Gastroesophageal sphincter (tissue), 3 donors: Measurements from ENCODE around the gene COL4A3.

ENCODE experiments used
- CTCF ChIP-seq, 4 experiments: fragments of 200-600 bp in 2 of 4; fragments of 450-650 bp in 2 of 4; sonication (generic) in 1 of 4; IDR thresholded peaks; one replicate each; pipeline ENCODE4 v1.5.1; 2017 to 2019; ENCODE audit warnings: antibody characterized with exemption in 4 of 4, mild to moderate bottlenecking in 2 of 4, moderate library complexity in 2 of 4
- EP300 ChIP-seq: sonication (generic); formaldehyde crosslinking; IDR thresholded peaks from one replicate; pipeline ENCODE4 v1.6.1; 2017; ENCODE audit warnings: antibody characterized with exemption, mild to moderate bottlenecking
- POLR2A ChIP-seq, 2 donors: fragments of 450-650 bp; IDR thresholded peaks; one replicate each; pipeline ENCODE4 v1.6.1; 2017; ENCODE audit warnings: antibody characterized with exemption in 2 of 2, mild to moderate bottlenecking in 2 of 2, moderate library complexity in 1 of 2
- POLR2AphosphoS5 ChIP-seq: sonication (generic); formaldehyde crosslinking; IDR thresholded peaks from one replicate; pipeline ENCODE4 v1.6.1; 2017; ENCODE audit warnings: antibody characterized with exemption

- TF ChIP-seq POLR2A (IDR thresholded peaks at IDR 0.05) = no peak
- TF ChIP-seq POLR2AphosphoS5 = no peak
- TF ChIP-seq CTCF (IDR thresholded peaks at IDR 0.05) = no peak
- no peak for TF ChIP-seq EP300
These were observed 403 bp downstream of the COL4A3 start for GRCh38 chr2:227164763-227165291.
